WTC11 (cell line): Measurements from ENCODE around the gene NFE2L3. TPM values are rescaled to one million over a fixed set of nuclear protein-coding genes. Genes with fewer than 3 reads are reported as not detected.

Experiments
- ATAC-seq: fragments of 200-7000 bp; cut with Tn5 transposase; 2 replicates; pipeline ENCODE4 v1.10.0; 2021; ENCODE audit warnings: mild to moderate bottlenecking, moderate library complexity
- CTCF ChIA-PET: fragments of 300-600 bp; sonication (Branson Sonifier 250); formaldehyde crosslinking; loops from one replicate; lab custom pipeline; 2021; ENCODE audit warnings: antibody characterized with exemption; lab: Charles Lee
- POLR2A ChIA-PET: fragments of 350-600 bp; sonication (Branson Sonifier 250); formaldehyde crosslinking; loops from one replicate; lab custom pipeline; 2021; ENCODE audit warnings: antibody characterized with exemption; lab: Charles Lee
- DNase-seq: peaks from one replicate; pipeline ENCODE4 v3.0.0; 2021; ENCODE audit warnings: low spot score
- H3K27ac Mint-ChIP-seq: 2 replicates; pipeline ENCODE4 v1.8.0; 2021; ENCODE audit warnings: mixed read lengths
- H3K27me3 Mint-ChIP-seq: 2 replicates; pipeline ENCODE4 v1.8.0; 2021; ENCODE audit warnings: low read depth, mild to moderate bottlenecking, moderate library complexity, mixed read lengths
- H3K36me3 Mint-ChIP-seq: 2 replicates; pipeline ENCODE4 v1.8.0; 2021; ENCODE audit warnings: mixed read lengths
- H3K4me1 Mint-ChIP-seq: 2 replicates; pipeline ENCODE4 v1.8.0; 2022; ENCODE audit warnings: mixed read lengths
- H3K4me3 Mint-ChIP-seq: 2 replicates; pipeline ENCODE4 v1.8.0; 2021; ENCODE audit warnings: mild to moderate bottlenecking, moderate library complexity, mixed read lengths
- H3K9me3 Mint-ChIP-seq: 2 replicates; pipeline ENCODE4 v1.8.0; 2021; ENCODE audit warnings: mixed read lengths
- CREB1 ChIP-seq: sonication (generic); formaldehyde crosslinking; IDR thresholded peaks from 2 replicates; pipeline ENCODE4 v1.8.0; 2023; ENCODE audit warnings: mild to moderate bottlenecking, missing genetic modification reagents
- CREM ChIP-seq: sonication (generic); formaldehyde crosslinking; IDR thresholded peaks from 2 replicates; pipeline ENCODE4 v1.8.1; 2022; ENCODE audit warnings: mild to moderate bottlenecking, missing genetic modification reagents, moderate library complexity
- ELF4 ChIP-seq: sonication (generic); formaldehyde crosslinking; IDR thresholded peaks from 2 replicates; pipeline ENCODE4 v1.8.1; 2022; ENCODE audit warnings: low read depth, mild to moderate bottlenecking, moderate library complexity, missing genetic modification reagents
- ERG ChIP-seq: fragments of 250-450 bp; sonication (Bioruptor Pico); IDR thresholded peaks from 2 replicates; pipeline ENCODE4 v1.8.0; 2021; ENCODE audit warnings: mild to moderate bottlenecking
- ETV6 ChIP-seq: sonication (generic); formaldehyde crosslinking; IDR thresholded peaks from 2 replicates; pipeline ENCODE4 v1.8.1; 2022; ENCODE audit warnings: mild to moderate bottlenecking, missing genetic modification reagents
- FOXK1 ChIP-seq: sonication (generic); formaldehyde crosslinking; IDR thresholded peaks from 2 replicates; pipeline ENCODE4 v1.8.0; 2022; ENCODE audit warnings: mild to moderate bottlenecking, moderate library complexity, missing genetic modification reagents
- FOXP4 ChIP-seq: sonication (generic); formaldehyde crosslinking; IDR thresholded peaks from 2 replicates; pipeline ENCODE4 v1.8.0; 2022; ENCODE audit warnings: mild to moderate bottlenecking, missing genetic modification reagents
- IRF1 ChIP-seq: sonication (generic); formaldehyde crosslinking; IDR thresholded peaks from 2 replicates; pipeline ENCODE4 v1.8.0; 2023; ENCODE audit warnings: missing genetic modification reagents
- MYBL2 ChIP-seq: sonication (generic); formaldehyde crosslinking; IDR thresholded peaks from 2 replicates; pipeline ENCODE4 v1.8.1; 2023; ENCODE audit warnings: mild to moderate bottlenecking, moderate library complexity, missing genetic modification reagents
- NFATC4 ChIP-seq: fragments of 250-450 bp; sonication (Bioruptor Pico); IDR thresholded peaks from 2 replicates; pipeline ENCODE4 v1.9.0; 2021; ENCODE audit warnings: mild to moderate bottlenecking
- NFYB ChIP-seq: sonication (generic); formaldehyde crosslinking; conservative IDR thresholded peaks from 2 replicates; pipeline ENCODE4 v1.8.0; 2022; ENCODE audit warnings: low read depth, missing genetic modification reagents
- NR2C2 ChIP-seq: sonication (generic); formaldehyde crosslinking; IDR thresholded peaks from 2 replicates; pipeline ENCODE4 v1.8.0; 2022; ENCODE audit warnings: mild to moderate bottlenecking, missing genetic modification reagents
- OVOL2 ChIP-seq: fragments of 250-450 bp; sonication (Bioruptor Pico); IDR thresholded peaks from 2 replicates; pipeline ENCODE4 v1.9.0; 2021; ENCODE audit warnings: mild to moderate bottlenecking, borderline replicate concordance
- RELA ChIP-seq: sonication (generic); formaldehyde crosslinking; IDR thresholded peaks from 2 replicates; pipeline ENCODE4 v1.8.1; 2022; ENCODE audit warnings: missing genetic modification reagents, mild to moderate bottlenecking, borderline replicate concordance
- STAT6 ChIP-seq: sonication (generic); formaldehyde crosslinking; conservative IDR thresholded peaks from 2 replicates; pipeline ENCODE4 v1.8.1; 2023; ENCODE audit warnings: mild to moderate bottlenecking, low read depth, missing genetic modification reagents, moderate library complexity
- USF2 ChIP-seq: sonication (generic); formaldehyde crosslinking; IDR thresholded peaks from 2 replicates; pipeline ENCODE4 v1.8.1; 2023; ENCODE audit warnings: mild to moderate bottlenecking, missing genetic modification reagents, moderate library complexity
- ZMAT4 ChIP-seq: fragments of 250-450 bp; sonication (Bioruptor Pico); IDR thresholded peaks from 2 replicates; pipeline ENCODE4 v1.9.0; 2021; ENCODE audit warnings: mild to moderate bottlenecking
- ZNF317 ChIP-seq: sonication (generic); formaldehyde crosslinking; IDR thresholded peaks from 2 replicates; pipeline ENCODE4 v1.8.1; 2023; ENCODE audit warnings: low read depth, mild to moderate bottlenecking, moderate library complexity, missing genetic modification reagents, borderline replicate concordance
- ZNF423 ChIP-seq: fragments of 250-450 bp; sonication (Bioruptor Pico); IDR thresholded peaks from 2 replicates; pipeline ENCODE4 v2.1.2; 2022; ENCODE audit warnings: mild to moderate bottlenecking, moderate library complexity
- ZNF671 ChIP-seq: fragments of 250-450 bp; sonication (Bioruptor Pico); IDR thresholded peaks from 2 replicates; pipeline ENCODE4 v1.8.0; 2021; ENCODE audit warnings: mild to moderate bottlenecking
- ZSCAN18 ChIP-seq: fragments of 250-450 bp; sonication (Bioruptor Pico); IDR thresholded peaks from 2 replicates; pipeline ENCODE4 v2.1.2; 2022; ENCODE audit warnings: mild to moderate bottlenecking, moderate library complexity
- total RNA-seq: library from RNA; stranded (reverse); gene quantifications from 3 replicates; pipeline ENCODE4 v1.2.3, GENCODE V29; 2021

NFE2L3 gene
- total RNA-seq, 1 experiment from 2014 or later, result 66.8 TPM

GRCh38 chr7:26159243-26159642 lies 7.2 kb downstream of the NFE2L3 start (continued):
- TF ChIP-seq ZNF317 (CRISPR knock-in tag) (no peak), NFATC4 (no peak), ZNF423 (no peak), MYBL2 (CRISPR knock-in tag) (no peak), USF2 (no peak)

GRCh38 chr7:26160896-26161295 lies 8.9 kb downstream of the NFE2L3 start:
- TF ChIP-seq CREM (CRISPR knock-in tag), result no peak
- TF ChIP-seq ZMAT4, result no peak
- no peak for TF ChIP-seq STAT6 (CRISPR knock-in tag)
- no peak for TF ChIP-seq ZNF671
- no peak for TF ChIP-seq NR2C2 (CRISPR knock-in tag)
- TF ChIP-seq NFYB (CRISPR knock-in tag), result no peak
- no peak for TF ChIP-seq ERG
- TF ChIP-seq FOXP4 (CRISPR knock-in tag), result no peak
- TF ChIP-seq ZNF423, result no peak
- no peak for TF ChIP-seq IRF1
- no peaks in the 10 kb centered on the region for H3K27me3 Mint-ChIP-seq
- ATAC-seq (no peak), DNase-seq (no peak)
- peaks cover 71% of the 10 kb centered on the region for H3K4me1 Mint-ChIP-seq
- H3K27ac Mint-ChIP-seq, result peak overlapping the region; percentile 95
- ChIA-PET POLR2A (interaction anchor here (0.7 to 0.9 kb wide), 2 partner anchors 36 to 60 kb away, joined by 3 to 4 read pairs; no protein-coding TSS in a partner anchor), CTCF (interaction anchor here (0.6 to 2.1 kb wide), 6 partner anchors 9 to 521 kb away, joined by 3 to 11 read pairs (median 4); partner anchors contain the start of gene NFE2L3)
- H3K9me3 Mint-ChIP-seq, result peaks cover 13% of the 10 kb centered on the region
- H3K36me3 Mint-ChIP-seq, result peaks cover 26% of the 10 kb centered on the region
- peak overlapping the region; percentile 30; the same call in 1 of the 2 replicates for H3K4me3 Mint-ChIP-seq

- ATAC-seq (no peak), DNase-seq (no peak)
- H3K27ac Mint-ChIP-seq, result no peak overlapping the region
- H3K9me3 Mint-ChIP-seq, result peaks cover 13% of the 10 kb centered on the region
- CTCF ChIA-PET, result interaction anchor here (1.6 kb wide), 1 partner anchor 270 kb away, joined by 3 read pairs; no protein-coding TSS in a partner anchor
- POLR2A ChIA-PET, result interaction anchor here (0.6 kb wide), 1 partner anchor 9 kb away, joined by 7 read pairs; no protein-coding TSS in a partner anchor
- H3K27me3 Mint-ChIP-seq, result no peaks in the 10 kb centered on the region
- H3K4me1 Mint-ChIP-seq, result peaks cover 70% of the 10 kb centered on the region
- H3K4me3 Mint-ChIP-seq, result no peak overlapping the region
- H3K36me3 Mint-ChIP-seq, result peaks cover 26% of the 10 kb centered on the region
- TF ChIP-seq FOXK1 (CRISPR knock-in tag) (no peak), ETV6 (CRISPR knock-in tag) (no peak), CREB1 (no peak), ZSCAN18 (no peak), ERG (no peak), ELF4 (CRISPR knock-in tag) (no peak), OVOL2 (CRISPR knock-in tag) (no peak), ZNF423 (no peak), RELA (CRISPR knock-in tag) (no peak)
Observed at GRCh38 chr7:26162431-26162830, 10.4 kb downstream of the NFE2L3 start.
